ENCODE data around the gene MPPE1.

DNA sequence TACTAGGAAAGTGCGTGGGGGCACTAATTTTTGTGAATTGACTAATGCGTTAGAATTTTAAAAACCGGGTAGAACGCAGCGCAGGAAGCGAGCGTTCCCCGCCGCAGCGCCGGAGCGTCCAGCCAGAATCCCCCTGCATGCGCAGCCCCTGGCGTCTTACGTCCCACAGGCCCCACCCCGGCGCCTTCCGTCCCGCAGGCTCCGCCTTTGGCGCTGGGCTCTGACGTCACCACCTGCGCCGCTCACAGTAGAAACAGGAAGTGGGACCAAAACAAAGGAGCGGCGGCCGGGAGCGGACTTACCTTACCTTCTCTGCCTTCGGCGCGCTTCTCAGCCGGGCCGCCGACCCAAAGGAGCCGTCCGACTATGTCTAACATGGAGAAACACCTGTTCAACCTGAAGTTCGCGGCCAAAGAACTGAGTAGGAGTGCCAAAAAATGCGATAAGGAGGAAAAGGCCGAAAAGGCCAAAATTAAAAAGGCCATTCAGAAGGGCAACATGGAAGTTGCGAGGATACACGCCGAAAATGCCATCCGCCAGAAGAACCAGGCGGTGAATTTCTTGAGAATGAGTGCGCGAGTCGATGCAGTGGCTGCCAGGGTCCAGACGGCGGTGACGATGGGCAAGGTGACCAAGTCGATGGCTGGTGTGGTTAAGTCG, 56.8 kb downstream of the MPPE1 start, which contains the start of gene CHMP1B:
- TF ChIP-seq CTCF (IDR thresholded peaks at IDR 0.05), result peak in 1 of 3 donors; percentile 29
- peak; percentile 95 for TF ChIP-seq POLR2A (IDR thresholded peaks at IDR 0.05)
- TF ChIP-seq EP300 (IDR thresholded peaks at IDR 0.05), result no peak
